Transverse colon (tissue), 4 donors: ENCODE data around the gene CALY. TPM values are rescaled to one million over a fixed set of nuclear protein-coding genes. Genes with fewer than 3 reads are reported as not detected.

ENCODE experiments used
- DNase-seq: peaks from one replicate; pipeline ENCODE4 v3.0.0-alpha.2; 2019
- H3K27ac ChIP-seq, 4 donors: fragments of 200-600 bp; sonication (generic); 2 replicates each; pipeline ENCODE4 v1.5.1; 2016 to 2018; ENCODE audit warnings: inconsistent platforms in 4 of 4
- H3K27me3 ChIP-seq: fragments of 200-600 bp; sonication (generic); 2 replicates; pipeline ENCODE4 v1.5.1; 2017; ENCODE audit warnings: inconsistent platforms
- H3K36me3 ChIP-seq, 4 donors: fragments of 200-600 bp; sonication (generic); 2 replicates each; pipeline ENCODE4 v1.5.1; 2017 to 2019; ENCODE audit warnings: inconsistent platforms in 4 of 4
- H3K4me1 ChIP-seq, 4 donors: fragments of 200-600 bp; sonication (generic); 2 replicates each; pipeline ENCODE4 v1.5.1; 2017 to 2020; ENCODE audit warnings: inconsistent platforms in 4 of 4
- H3K4me3 ChIP-seq, 4 donors: fragments of 200-600 bp; sonication (generic); 1 replicate in 1 of 4; 2 replicates in 3 of 4; pipeline versions ENCODE4 v1.5.1 to v1.6.1; 2017 to 2019; ENCODE audit warnings: inconsistent platforms in 4 of 4
- H3K9me3 ChIP-seq, 2 donors: fragments of 200-600 bp; sonication (generic); 2 replicates each; pipeline ENCODE4 v1.5.1; 2017 to 2019; ENCODE audit warnings: inconsistent platforms in 2 of 2
- EP300 ChIP-seq: sonication (generic); formaldehyde crosslinking; IDR thresholded peaks from one replicate; pipeline ENCODE4 v1.6.1; 2017; ENCODE audit warnings: antibody characterized with exemption, low read depth
- POLR2A ChIP-seq: fragments of 450-650 bp; IDR thresholded peaks from one replicate; pipeline ENCODE4 v1.6.1; 2016; ENCODE audit warnings: antibody characterized with exemption, mild to moderate bottlenecking, moderate library complexity
- POLR2AphosphoS5 ChIP-seq, 3 donors: sonication (generic); formaldehyde crosslinking; IDR thresholded peaks; one replicate each; pipeline ENCODE4 v1.6.1; 2016; ENCODE audit warnings: antibody characterized with exemption in 3 of 3
- WGBS, 2 donors: methylation state at CpG; one replicate each; pipeline ENCODE4 v1.1.5; 2018; ENCODE audit warnings: low coverage in 1 of 2; 5-methylcytosine and 5-hydroxymethylcytosine counted together
- in situ Hi-C, 4 donors: fragments of 200-750 bp; cut with MboI; loops; one replicate each; pipeline versions ENCODE4 v1.15.0 to v1.15.1; 2017; ENCODE audit warnings: low sequenced_read_pairs in 3 of 4, low pct_ligation_motif_present in 1 of 4, low pct_unique_long_range_greater_than_20kb in 1 of 4
- intact Hi-C: fragments of 100-400 bp; cut with DNase I; formaldehyde crosslinking; loops from one replicate; pipeline ENCODE4 v1.15.1; 2023; ENCODE audit warnings: low total_unique reads
- total RNA-seq, 4 donors: library from RNA; depleted of rRNA; stranded (reverse); fragments of >200 nt; gene quantifications; one replicate each; pipeline ENCODE4 v1.1.0, GENCODE V29; 2016
- TF ChIP-seq, protein P1 (sequence below), 5 experiments: fragments of 200-600 bp in 3 of 5; fragments of 450-650 bp in 2 of 5; sonication (generic) in 3 of 5; IDR thresholded peaks; 1 replicate in 2 of 5; 2 replicates in 3 of 5; pipeline ENCODE4 v1.5.1; 2016 to 2017; ENCODE audit warnings: antibody characterized with exemption in 5 of 5, inconsistent platforms in 3 of 5, mild to moderate bottlenecking in 2 of 5, moderate library complexity in 1 of 5

CALY gene
- total RNA-seq, 4 donors from 2014 or later, result 0.82 to 1.3 TPM; not detected in 2

DNA sequence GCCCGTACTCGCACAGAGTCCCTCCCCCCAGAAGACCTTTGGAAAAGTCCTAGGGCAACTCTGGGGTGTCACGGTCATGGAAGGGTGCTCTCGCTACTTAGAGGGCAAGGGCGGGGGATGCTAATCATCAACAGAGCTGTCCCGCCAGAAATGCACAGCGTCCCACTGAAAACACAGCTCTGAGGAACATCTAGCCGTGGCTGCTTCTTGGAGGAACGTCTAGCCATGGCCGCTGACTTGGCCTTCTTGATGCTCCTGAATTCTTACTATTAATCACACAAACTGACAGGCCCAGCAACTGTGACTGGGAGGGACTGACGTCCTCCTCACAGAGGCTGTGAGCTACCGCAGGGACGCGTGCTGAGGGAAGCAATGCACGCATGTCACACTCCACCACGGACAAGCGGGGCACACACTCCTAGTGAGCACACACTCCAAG is 29.7 kb downstream of the CALY start:
- whole genome bisulfite sequencing, 2 donors, result 89 to 93% methylated on average over 3 to 17 of the region's 17 CpGs
- H3K27me3 ChIP-seq, result no peaks in the 10 kb centered on the region
- no peak for DNase-seq
- TF ChIP-seq, protein P1, sequence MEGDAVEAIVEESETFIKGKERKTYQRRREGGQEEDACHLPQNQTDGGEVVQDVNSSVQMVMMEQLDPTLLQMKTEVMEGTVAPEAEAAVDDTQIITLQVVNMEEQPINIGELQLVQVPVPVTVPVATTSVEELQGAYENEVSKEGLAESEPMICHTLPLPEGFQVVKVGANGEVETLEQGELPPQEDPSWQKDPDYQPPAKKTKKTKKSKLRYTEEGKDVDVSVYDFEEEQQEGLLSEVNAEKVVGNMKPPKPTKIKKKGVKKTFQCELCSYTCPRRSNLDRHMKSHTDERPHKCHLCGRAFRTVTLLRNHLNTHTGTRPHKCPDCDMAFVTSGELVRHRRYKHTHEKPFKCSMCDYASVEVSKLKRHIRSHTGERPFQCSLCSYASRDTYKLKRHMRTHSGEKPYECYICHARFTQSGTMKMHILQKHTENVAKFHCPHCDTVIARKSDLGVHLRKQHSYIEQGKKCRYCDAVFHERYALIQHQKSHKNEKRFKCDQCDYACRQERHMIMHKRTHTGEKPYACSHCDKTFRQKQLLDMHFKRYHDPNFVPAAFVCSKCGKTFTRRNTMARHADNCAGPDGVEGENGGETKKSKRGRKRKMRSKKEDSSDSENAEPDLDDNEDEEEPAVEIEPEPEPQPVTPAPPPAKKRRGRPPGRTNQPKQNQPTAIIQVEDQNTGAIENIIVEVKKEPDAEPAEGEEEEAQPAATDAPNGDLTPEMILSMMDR (IDR thresholded peaks at IDR 0.05), result no peak
- peaks cover 0 to 7% (median 0%) of the 10 kb centered on the region in 4 donors for H3K36me3 ChIP-seq
- H3K4me1 ChIP-seq, result peaks cover 7 to 33% (median 18%) of the 10 kb centered on the region in 4 donors
- in situ Hi-C loops (no loop called here), intact Hi-C loops (no loop called here)
- H3K27ac ChIP-seq, result peak overlapping the region in 2 of 4 donors; percentile 97 to 98
- no peaks in the 10 kb centered on the region for H3K9me3 ChIP-seq
- H3K4me3 ChIP-seq, result peak overlapping the region in 1 of 4 donors; percentile 84

DNA sequence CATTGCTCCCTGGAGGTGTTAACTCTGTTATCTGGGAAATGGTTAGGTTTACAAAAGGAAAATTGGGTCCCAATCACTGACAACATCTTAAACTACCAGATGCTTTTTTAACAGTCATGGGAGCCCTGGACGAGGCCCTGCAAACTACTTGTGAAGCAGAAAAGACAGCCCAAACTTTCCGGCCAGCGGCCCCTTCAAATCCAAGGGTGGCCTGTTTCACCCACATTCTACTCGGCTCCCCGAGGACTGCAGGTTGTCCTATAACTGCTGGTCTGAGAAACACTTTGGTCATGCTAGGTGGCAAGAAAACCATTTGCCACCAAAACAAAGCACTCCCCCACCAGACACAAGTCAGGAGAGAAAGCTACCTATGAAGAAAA is 30.6 kb downstream of the CALY start:
- Histone ChIP-seq H3K36me3 (peaks cover 0 to 5% (median under 1%) of the 10 kb centered on the region in 4 donors), H3K27me3 (no peaks in the 10 kb centered on the region), H3K4me3 (no peak overlapping the region), H3K9me3 (no peaks in the 10 kb centered on the region), H3K4me1 (peaks cover 7 to 33% (median 18%) of the 10 kb centered on the region in 4 donors), H3K27ac (peak overlapping the region in 2 of 4 donors; percentile 5 to 54)
- DNase-seq, result no peak
- WGBS, 2 donors, result 95% methylated on average over 5 of the region's 5 CpGs; no CpG with 5 or more reads in 1 of the 2 donors
- in situ Hi-C loops (no loop called here), intact Hi-C loops (no loop called here)
- TF ChIP-seq POLR2A (no peak), POLR2AphosphoS5 (IDR thresholded peaks at IDR 0.05) (no peak), EP300 (no peak)
- TF ChIP-seq, protein P1 (IDR thresholded peaks at IDR 0.05), result no peak

- intact Hi-C loops, result no loop called here
- Histone ChIP-seq H3K27ac (no peak overlapping the region), H3K36me3 (peaks cover 0 to 28% (median 11%) of the 10 kb centered on the region in 4 donors), H3K4me3 (no peak overlapping the region), H3K27me3 (no peaks in the 10 kb centered on the region), H3K4me1 (peaks cover 6 to 20% (median 10%) of the 10 kb centered on the region in 4 donors), H3K9me3 (no peaks in the 10 kb centered on the region)
- WGBS, 2 donors, result 83% methylated on average over 7 of the region's 10 CpGs; no CpG with 5 or more reads in 1 of the 2 donors
- DNase-seq, result no peak
- in situ Hi-C loops, result no loop called here
- TF ChIP-seq EP300, result no peak
- TF ChIP-seq, protein P1 (IDR thresholded peaks at IDR 0.05), result no peak
- TF ChIP-seq POLR2A, result no peak
- no peak for TF ChIP-seq POLR2AphosphoS5 (IDR thresholded peaks at IDR 0.05)
Measured at GRCh38 chr10:133303206-133303605, 33.5 kb downstream of the CALY start.

DNA sequence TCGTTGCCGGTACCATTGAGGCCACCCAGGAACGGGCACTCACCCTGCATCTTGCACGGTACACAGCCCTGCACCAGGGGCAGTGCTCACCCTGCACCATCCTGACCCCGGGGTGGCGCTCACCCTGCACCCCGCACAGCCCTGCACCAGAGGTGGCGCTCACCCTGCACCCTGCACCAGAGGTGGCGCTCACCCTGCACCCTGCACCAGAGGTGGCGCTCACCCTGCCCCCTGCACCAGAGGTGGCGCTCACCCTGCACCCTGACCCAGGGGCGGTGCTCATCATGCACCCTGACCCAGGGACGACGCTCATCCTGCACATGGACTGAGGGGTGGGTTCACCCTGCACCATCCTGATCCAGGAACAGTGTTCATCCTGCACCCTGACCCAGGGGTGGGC is 34.5 kb downstream of the CALY start:
- no peaks in the 10 kb centered on the region for H3K27me3 ChIP-seq
- intact Hi-C loops (loop anchor here (1.0 kb wide), 1 partner anchor 23 kb away; no protein-coding TSS in a partner anchor), in situ Hi-C loops (no loop called here)
- H3K36me3 ChIP-seq, result peaks cover 0 to 36% (median 15%) of the 10 kb centered on the region in 4 donors
- H3K27ac ChIP-seq, result no peak overlapping the region
- no peaks in the 10 kb centered on the region for H3K9me3 ChIP-seq
- TF ChIP-seq, protein P1 (IDR thresholded peaks at IDR 0.05), result no peak
- TF ChIP-seq EP300 (no peak), POLR2AphosphoS5 (IDR thresholded peaks at IDR 0.05) (no peak), POLR2A (no peak)
- WGBS, 2 donors, result 95% methylated on average over 8 of the region's 14 CpGs; no CpG with 5 or more reads in 1 of the 2 donors
- H3K4me3 ChIP-seq, result no peak overlapping the region
- no peak for DNase-seq
- peaks cover 2 to 14% (median 4%) of the 10 kb centered on the region in 4 donors for H3K4me1 ChIP-seq
